ENCODE results near the gene STK32B. TPM values are rescaled to one million over a fixed set of nuclear protein-coding genes. Genes with fewer than 3 reads are reported as not detected.
A peak's percentile ranks its signal among the peaks of the same experiment; 100 is the strongest.
"Not testable (repeated sequence)": the region's sequence is repeated elsewhere in the genome, so short reads cannot be mapped to it uniquely, and the experiment has no call there.

STK32B gene
- total and polyA plus RNA-seq, 7 experiments from 2014 or later: 1.7 TPM; not detected in 6

- no peak for ATAC-seq
- CTCF ChIA-PET: no interaction called here
Measured at GRCh38 chr4:5052726-5053425, 1.6 kb downstream of the STK32B start.

GRCh38 chr4:5054532-5054931 lies 3.3 kb downstream of the STK32B start:
- CTCF ChIA-PET: no interaction called here
- Mint-ChIP-seq H3K27me3 (peaks cover 29 to 45% (median 41%) of the 10 kb centered on the region in 5 donors), H3K9me3 (peaks cover 0 to 5% (median 0%) of the 10 kb centered on the region in 11 donors), H3K4me3 (no peak overlapping the region), H3K4me1 (peaks cover 0 to 21% (median 14%) of the 10 kb centered on the region in 7 donors), H3K36me3 (no peaks in the 10 kb centered on the region), H3K27ac (no peak overlapping the region)
- H3K4me3 ChIP-seq (ENCODE audit: low read length): no peak overlapping the region
- no peaks in the 10 kb centered on the region for H3K27me3 ChIP-seq (ENCODE audit: control insufficient read depth in 2 of 2, insufficient read depth in 2 of 2, low read length in 2 of 2)
- POLR2A ChIA-PET: no interaction called here
- H3K36me3 ChIP-seq (ENCODE audit: control insufficient read depth in 2 of 3, insufficient read depth in 3 of 3, low read length in 3 of 3): no peaks in the 10 kb centered on the region
- H3K4me1 ChIP-seq (ENCODE audit: control insufficient read depth in 2 of 2, insufficient read depth in 2 of 2, low read length in 2 of 2): peaks cover 0 to 5% of the 10 kb centered on the region in 2 donors
- H3K27ac ChIP-seq (ENCODE audit: low read depth, low read length): no peak overlapping the region
- DNase-seq (no peak), ATAC-seq (no peak)
- no peaks in the 10 kb centered on the region for H3K9me3 ChIP-seq (ENCODE audit: control insufficient read depth in 2 of 3, low read length in 3 of 3)
- intact Hi-C loops (cut with micrococcal nuclease): loop anchor here in 1 of 2 donors (5.0 kb wide), 1 partner anchor 738 kb away; no protein-coding TSS in a partner anchor

More at GRCh38 chr4:5052726-5053425, 1.6 kb downstream of the STK32B start:
- H3K9me3 ChIP-seq (ENCODE audit: control insufficient read depth in 2 of 3, low read length in 3 of 3): no peaks in the 10 kb centered on the region
- Mint-ChIP-seq H3K36me3 (no peaks in the 10 kb centered on the region), H3K4me3 (peak overlapping the region in 8 of 10 donors; percentile 23 to 86 (median 58)), H3K9me3 (peaks cover 0 to 3% (median 0%) of the 10 kb centered on the region in 11 donors), H3K4me1 (peaks cover 0 to 21% (median 14%) of the 10 kb centered on the region in 7 donors), H3K27ac (no peak overlapping the region), H3K27me3 (peaks cover 36 to 57% (median 47%) of the 10 kb centered on the region in 5 donors)
- intact Hi-C loops (cut with micrococcal nuclease): loop anchor here in 1 of 2 donors (5.0 kb wide), 1 partner anchor 739 kb away; no protein-coding TSS in a partner anchor
- H3K4me1 ChIP-seq (ENCODE audit: control insufficient read depth in 2 of 2, insufficient read depth in 2 of 2, low read length in 2 of 2): peaks cover 0 to 5% of the 10 kb centered on the region in 2 donors
- H3K4me3 ChIP-seq (ENCODE audit: low read length): no peak overlapping the region
- POLR2A ChIA-PET: interaction anchor here (0.6 kb wide), 1 partner anchor 91 kb away, joined by 3 read pairs; no protein-coding TSS in a partner anchor
- no peaks in the 10 kb centered on the region for H3K27me3 ChIP-seq (ENCODE audit: control insufficient read depth in 2 of 2, insufficient read depth in 2 of 2, low read length in 2 of 2)
- no peak for DNase-seq
- no peaks in the 10 kb centered on the region for H3K36me3 ChIP-seq (ENCODE audit: control insufficient read depth in 2 of 3, insufficient read depth in 3 of 3, low read length in 3 of 3)
- no peak overlapping the region for H3K27ac ChIP-seq (ENCODE audit: low read depth, low read length)

- peaks cover 0 to 12% (median under 1%) of the 10 kb centered on the region in 11 donors for H3K9me3 Mint-ChIP-seq
- ChIA-PET POLR2A (no interaction called here), CTCF (no interaction called here)
- Histone ChIP-seq H3K27me3 (ENCODE audit: control insufficient read depth in 2 of 2, insufficient read depth in 2 of 2, low read length in 2 of 2) (no peaks in the 10 kb centered on the region), H3K4me1 (ENCODE audit: control insufficient read depth in 2 of 2, insufficient read depth in 2 of 2, low read length in 2 of 2) (peaks cover 0 to 5% of the 10 kb centered on the region in 2 donors), H3K4me3 (ENCODE audit: low read length) (no peak overlapping the region), H3K9me3 (ENCODE audit: control insufficient read depth in 2 of 3, low read length in 3 of 3) (no peaks in the 10 kb centered on the region), H3K36me3 (ENCODE audit: control insufficient read depth in 2 of 3, insufficient read depth in 3 of 3, low read length in 3 of 3) (no peaks in the 10 kb centered on the region), H3K27ac (ENCODE audit: low read depth, low read length) (no peak overlapping the region)
- ATAC-seq (no peak), DNase-seq (no peak)
- H3K27me3 Mint-ChIP-seq: peaks cover 24 to 39% (median 36%) of the 10 kb centered on the region in 5 donors
- H3K27ac Mint-ChIP-seq: no peak overlapping the region
- H3K36me3 Mint-ChIP-seq: no peaks in the 10 kb centered on the region
- intact Hi-C loops (cut with micrococcal nuclease): no loop called here
- no peak overlapping the region for H3K4me3 Mint-ChIP-seq
- H3K4me1 Mint-ChIP-seq: peaks cover 0 to 18% (median 14%) of the 10 kb centered on the region in 7 donors
Measured at GRCh38 chr4:5055411-5055810, 4.1 kb downstream of the STK32B start.

- POLR2A ChIA-PET: no interaction called here
- H3K4me1 ChIP-seq (ENCODE audit: control insufficient read depth in 2 of 2, insufficient read depth in 2 of 2, low read length in 2 of 2): no peaks in the 10 kb centered on the region
- Mint-ChIP-seq H3K27me3 (peaks cover 0 to 15% (median 8%) of the 10 kb centered on the region in 5 donors), H3K4me1 (no peaks in the 10 kb centered on the region), H3K36me3 (no peaks in the 10 kb centered on the region), H3K4me3 (no peak overlapping the region), H3K27ac (no peak overlapping the region), H3K9me3 (peaks cover 2 to 19% (median 8%) of the 10 kb centered on the region in 11 donors)
- ATAC-seq (no peak), DNase-seq (no peak)
- intact Hi-C loops (cut with micrococcal nuclease): no loop called here
- CTCF ChIA-PET: no interaction called here
- H3K27ac ChIP-seq (ENCODE audit: low read depth, low read length): no peak overlapping the region
- H3K36me3 ChIP-seq (ENCODE audit: control insufficient read depth in 2 of 3, insufficient read depth in 3 of 3, low read length in 3 of 3): no peaks in the 10 kb centered on the region
- no peaks in the 10 kb centered on the region for H3K27me3 ChIP-seq (ENCODE audit: control insufficient read depth in 2 of 2, insufficient read depth in 2 of 2, low read length in 2 of 2)
- H3K9me3 ChIP-seq (ENCODE audit: control insufficient read depth in 2 of 3, low read length in 3 of 3): no peaks in the 10 kb centered on the region
- no peak overlapping the region for H3K4me3 ChIP-seq (ENCODE audit: low read length)
Measured at GRCh38 chr4:5066101-5066500, 14.8 kb downstream of the STK32B start.

GRCh38 chr4:5066968-5067367 lies 15.7 kb downstream of the STK32B start:
- H3K4me3 Mint-ChIP-seq; H3K36me3 Mint-ChIP-seq; ATAC-seq; H3K27ac Mint-ChIP-seq; POLR2A ChIA-PET; intact Hi-C loops (cut with micrococcal nuclease); H3K4me1 Mint-ChIP-seq; H3K36me3 ChIP-seq (ENCODE audit: control insufficient read depth in 2 of 3, insufficient read depth in 3 of 3, low read length in 3 of 3); H3K4me3 ChIP-seq (ENCODE audit: low read length); H3K27ac ChIP-seq (ENCODE audit: low read depth, low read length); H3K27me3 ChIP-seq (ENCODE audit: control insufficient read depth in 2 of 2, insufficient read depth in 2 of 2, low read length in 2 of 2); DNase-seq; H3K9me3 ChIP-seq (ENCODE audit: control insufficient read depth in 2 of 3, low read length in 3 of 3); H3K4me1 ChIP-seq (ENCODE audit: control insufficient read depth in 2 of 2, insufficient read depth in 2 of 2, low read length in 2 of 2): not testable (repeated sequence)
- Mint-ChIP-seq H3K9me3 (peaks cover 2 to 19% (median 8%) of the 10 kb centered on the region in 11 donors), H3K27me3 (peaks cover 0 to 15% (median 8%) of the 10 kb centered on the region in 5 donors)
- CTCF ChIA-PET: interaction anchor here (0.6 kb wide), 1 partner anchor 15 kb away, joined by 5 read pairs; no protein-coding TSS in a partner anchor

GRCh38 chr4:5067908-5068307 lies 16.6 kb downstream of the STK32B start:
- Histone ChIP-seq H3K36me3 (ENCODE audit: control insufficient read depth in 2 of 3, insufficient read depth in 3 of 3, low read length in 3 of 3) (no peaks in the 10 kb centered on the region), H3K4me1 (ENCODE audit: control insufficient read depth in 2 of 2, insufficient read depth in 2 of 2, low read length in 2 of 2) (no peaks in the 10 kb centered on the region), H3K27ac (ENCODE audit: low read depth, low read length) (no peak overlapping the region), H3K9me3 (ENCODE audit: control insufficient read depth in 2 of 3, low read length in 3 of 3) (no peaks in the 10 kb centered on the region), H3K4me3 (ENCODE audit: low read length) (no peak overlapping the region), H3K27me3 (ENCODE audit: control insufficient read depth in 2 of 2, insufficient read depth in 2 of 2, low read length in 2 of 2) (no peaks in the 10 kb centered on the region)
- intact Hi-C loops (cut with micrococcal nuclease): no loop called here
- POLR2A ChIA-PET: no interaction called here
- H3K27me3 Mint-ChIP-seq: peaks cover 0 to 15% (median 8%) of the 10 kb centered on the region in 5 donors
- no peak for DNase-seq
- no peak overlapping the region for H3K27ac Mint-ChIP-seq
- no peaks in the 10 kb centered on the region for H3K36me3 Mint-ChIP-seq
- H3K9me3 Mint-ChIP-seq: peaks cover 2 to 19% (median 6%) of the 10 kb centered on the region in 11 donors
- H3K4me3 Mint-ChIP-seq: no peak overlapping the region
- CTCF ChIA-PET: interaction anchor here (0.6 kb wide), 1 partner anchor 14 kb away, joined by 5 read pairs; no protein-coding TSS in a partner anchor
- H3K4me1 Mint-ChIP-seq: no peaks in the 10 kb centered on the region
- no peak for ATAC-seq

All from naive thymus-derived CD4-positive, alpha-beta T cell (primary cell).